ENCODE results near the gene FOXK1.

- TF ChIP-seq CTCF (IDR thresholded peaks at IDR 0.05) (no peak), POLR2A (IDR thresholded peaks at IDR 0.05) (no peak), POLR2AphosphoS5 (IDR thresholded peaks at IDR 0.05) (no peak)
These were observed 11.1 kb downstream of the FOXK1 start for GRCh38 chr7:4693152-4693551.
